Renal pelvis (tissue), 4 donors: ENCODE measurements around the gene EPHB4. TPM values are rescaled to one million over a fixed set of nuclear protein-coding genes. Genes with fewer than 3 reads are reported as not detected.
"Not testable (repeated sequence)": the region's sequence is repeated elsewhere in the genome, so short reads cannot be mapped to it uniquely, and the experiment has no call there.

Source experiments
- DNase-seq: peaks from one replicate; pipeline ENCODE4 v3.0.0-alpha.2; 2013
- polyA plus RNA-seq, 3 donors: library from polyadenylated mRNA; unstranded; fragments of 120-200 nt; gene quantifications; one replicate each; pipeline ENCODE4 v1.2.1, GENCODE V29; 2013; ENCODE audit not compliant: insufficient read length in 3 of 3

Gene EPHB4
- polyA plus RNA-seq, 3 donors: 93.3 to 102 (median 98.9) TPM

- no peak for DNase-seq
Measured at GRCh38 chr7:100794741-100795140, 32.6 kb downstream of the EPHB4 start.

DNA sequence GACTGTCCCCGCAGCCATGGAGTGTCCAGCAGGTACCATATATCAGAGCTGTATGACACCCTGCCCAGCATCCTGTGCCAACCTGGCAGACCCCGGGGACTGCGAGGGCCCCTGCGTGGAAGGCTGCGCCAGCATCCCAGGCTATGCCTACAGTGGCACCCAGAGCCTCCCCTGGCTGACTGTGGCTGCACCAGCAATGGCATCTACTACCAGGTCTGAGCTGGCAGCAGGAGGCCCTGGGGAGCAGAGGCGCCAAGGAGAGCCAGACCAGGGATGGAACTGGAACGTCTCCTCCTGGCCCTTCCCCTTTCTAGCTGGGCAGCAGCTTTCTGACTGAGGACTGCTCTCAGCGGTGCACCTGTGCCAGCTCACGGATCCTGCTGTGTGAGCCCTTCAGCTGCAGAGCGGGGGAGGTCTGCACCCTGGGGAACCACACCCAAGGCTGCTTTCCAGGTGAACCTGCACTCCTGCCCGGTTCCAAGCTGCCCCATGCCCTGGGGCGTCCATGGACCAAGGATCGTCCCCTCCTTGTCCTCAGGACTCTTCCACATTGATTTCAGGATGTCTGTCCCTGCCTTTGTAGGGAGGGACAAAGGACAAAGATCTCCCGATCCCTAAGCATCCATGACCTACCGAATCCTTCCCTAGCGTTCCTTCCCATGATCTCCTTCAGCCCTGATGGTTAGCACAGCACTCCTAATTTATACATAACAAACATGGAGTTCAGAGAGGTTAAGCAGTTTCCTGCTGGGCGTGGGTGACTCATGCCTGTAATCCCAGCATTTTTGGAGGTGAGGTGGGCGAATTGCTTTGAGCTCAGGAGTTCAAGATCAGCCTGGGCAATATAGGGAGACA is 33.3 kb downstream of the EPHB4 start:
- no peak for DNase-seq

GRCh38 chr7:100791881-100792666 is 35.2 kb downstream of the EPHB4 start:
- no peak for DNase-seq

DNA sequence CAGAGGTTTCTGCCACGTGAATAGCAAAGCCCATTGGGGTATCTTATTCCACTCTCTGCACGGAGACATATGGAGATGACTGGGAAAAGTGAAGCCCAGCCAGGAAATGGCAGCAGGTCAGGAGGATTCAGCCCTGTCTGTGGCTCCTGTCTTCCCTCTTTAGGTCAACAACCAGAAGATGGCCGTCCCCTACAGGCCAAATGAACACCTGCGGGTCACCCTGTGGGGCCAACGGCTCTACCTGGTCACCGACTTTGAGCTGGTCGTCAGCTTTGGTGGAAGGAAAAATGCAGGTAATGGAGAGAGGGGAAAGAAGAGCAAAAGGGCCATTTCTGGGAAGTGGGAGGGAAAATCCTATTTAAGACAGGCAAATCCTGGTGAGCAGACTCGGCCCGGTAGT is 38.3 kb downstream of the EPHB4 start:
- DNase-seq: no peak

DNA sequence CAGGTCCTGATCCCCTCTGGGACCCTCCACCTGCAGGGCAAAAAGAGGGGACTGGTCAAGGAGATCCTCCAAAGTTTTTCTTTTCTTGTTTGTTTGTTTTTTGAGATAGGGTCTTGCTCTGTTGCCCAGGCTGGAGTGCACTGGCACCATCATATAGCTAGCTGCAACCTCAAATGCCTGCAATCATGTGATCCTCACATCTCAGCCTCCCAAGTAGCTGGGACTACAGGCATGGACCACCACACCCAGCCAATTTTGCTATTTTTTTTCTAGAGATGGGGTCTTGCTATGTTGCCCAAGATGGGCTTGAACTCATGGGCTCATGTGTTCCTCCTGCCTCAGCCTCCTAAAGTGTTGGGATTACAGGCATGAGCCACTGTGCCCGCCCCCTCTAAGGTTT is 41.0 kb downstream of the EPHB4 start:
- no peak for DNase-seq

DNA sequence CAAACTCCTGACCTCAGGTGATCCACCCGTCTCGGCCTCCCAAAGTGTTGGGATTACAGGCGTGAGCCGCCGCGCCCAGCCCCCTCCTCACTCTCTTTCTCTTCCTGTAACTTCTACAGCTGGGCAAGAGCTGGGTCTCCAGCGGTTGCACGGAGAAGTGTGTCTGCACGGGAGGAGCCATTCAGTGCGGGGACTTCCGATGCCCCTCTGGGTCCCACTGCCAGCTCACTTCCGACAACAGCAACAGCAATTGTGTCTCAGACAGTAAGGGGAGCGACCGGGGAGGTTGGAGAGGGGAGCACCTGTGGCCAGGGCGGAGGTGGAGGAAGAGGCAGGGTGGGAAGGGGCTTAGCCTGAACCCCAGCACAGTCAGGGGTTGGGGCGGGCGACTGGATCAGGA is 41.4 kb downstream of the EPHB4 start:
- DNase-seq: no peak

GRCh38 chr7:100783804-100784203 is 43.5 kb downstream of the EPHB4 start:
- no peak for DNase-seq

DNA sequence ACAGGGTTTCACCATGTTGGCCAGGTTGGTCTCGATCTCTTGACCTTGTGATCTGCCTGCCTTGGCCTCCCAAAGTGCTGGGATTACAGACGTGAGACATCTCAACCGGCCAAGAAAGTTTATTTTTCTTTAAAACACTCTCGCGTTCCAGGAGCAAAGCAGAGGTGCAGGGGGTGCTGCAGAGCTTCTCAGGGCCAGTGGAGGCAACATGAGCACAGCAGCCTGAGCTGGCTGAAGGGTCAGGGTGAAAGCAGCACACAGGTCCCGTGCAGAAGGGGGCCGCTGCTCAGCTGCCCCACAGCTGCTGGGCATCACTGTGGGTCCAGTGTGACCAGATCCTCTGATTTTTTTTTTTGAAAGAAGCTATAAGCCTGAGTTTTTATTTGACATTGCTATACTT is 46.1 kb downstream of the EPHB4 start:
- no peak for DNase-seq

GRCh38 chr7:100779359-100779758 is 48.0 kb downstream of the EPHB4 start:
- no peak for DNase-seq

DNA sequence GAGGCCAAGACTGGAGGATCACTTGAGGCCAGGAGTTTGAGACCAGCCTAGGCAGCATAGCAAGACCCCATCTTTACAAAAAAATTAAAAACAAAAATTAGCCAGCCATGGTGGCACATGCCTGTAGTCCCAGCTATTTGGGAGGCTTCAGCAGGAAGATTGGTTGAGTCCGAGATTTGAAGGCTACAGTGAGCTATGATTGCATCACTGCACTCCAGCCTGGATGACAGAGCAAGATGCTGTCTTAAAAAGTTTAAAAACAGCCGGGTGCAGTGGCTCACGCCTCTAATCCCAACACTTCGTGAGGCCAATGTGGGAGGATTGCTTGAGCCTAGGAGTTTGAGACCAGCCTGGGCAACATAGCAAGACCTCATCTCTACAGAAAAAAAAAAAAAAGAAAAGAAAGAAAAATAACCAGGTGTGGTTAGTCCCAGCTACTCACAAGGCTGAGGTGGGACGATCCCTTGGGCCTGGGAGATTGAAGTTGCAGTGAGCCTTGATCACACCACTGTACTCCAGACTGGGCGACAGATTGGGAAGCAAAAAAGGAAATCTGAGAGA is 49.2 kb downstream of the EPHB4 start:
- no peak for DNase-seq

DNA sequence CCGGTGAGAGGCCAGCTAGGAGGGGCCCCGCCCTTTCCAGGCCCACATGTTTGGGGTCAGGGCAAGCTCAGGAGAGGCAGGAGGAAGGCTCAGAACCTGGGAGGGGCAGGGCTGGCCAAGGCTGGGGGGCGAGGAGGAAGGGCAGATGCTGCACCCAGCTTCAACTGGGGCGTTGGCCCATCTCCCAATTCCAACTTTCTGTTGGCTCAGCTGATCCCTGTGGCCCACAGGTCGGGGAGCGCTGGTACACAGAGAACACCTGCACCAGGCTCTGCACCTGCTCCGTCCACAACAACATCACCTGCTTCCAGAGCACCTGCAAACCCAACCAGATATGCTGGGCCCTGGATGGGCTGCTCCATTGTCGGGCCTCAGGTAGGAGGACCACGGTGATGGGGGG is 53.8 kb downstream of the EPHB4 start:
- no peak for DNase-seq

DNA sequence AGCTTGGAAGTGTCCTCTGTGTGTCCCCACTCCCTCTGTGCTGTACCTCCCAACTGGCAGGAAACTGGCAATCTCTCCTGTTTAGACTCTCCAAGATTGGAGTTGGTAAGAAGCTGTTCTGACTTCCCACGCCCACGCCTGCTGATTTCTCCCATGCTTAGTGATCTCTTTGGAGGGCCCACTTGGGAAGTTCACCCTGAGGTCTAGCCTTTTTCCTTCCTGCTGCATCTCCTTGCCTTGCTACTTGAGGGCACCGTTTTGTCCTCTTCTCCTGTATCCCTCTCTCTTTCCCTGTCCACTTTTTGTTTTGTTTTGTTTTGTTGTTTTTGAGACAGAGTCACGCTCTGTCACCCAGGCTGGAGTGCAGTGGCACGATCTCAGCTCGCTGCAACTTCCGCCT is 58.5 kb downstream of the EPHB4 start:
- no peak for DNase-seq

GRCh38 chr7:100765250-100765649 is 62.1 kb downstream of the EPHB4 start:
- DNase-seq: no peak

- no peak for DNase-seq
Measured at GRCh38 chr7:100764841-100765240, 62.5 kb downstream of the EPHB4 start.

GRCh38 chr7:100763556-100764140 is 63.7 kb downstream of the EPHB4 start:
- no peak for DNase-seq

- DNase-seq: not testable (repeated sequence)
Measured at GRCh38 chr7:100762841-100763240, 64.5 kb downstream of the EPHB4 start.

DNA sequence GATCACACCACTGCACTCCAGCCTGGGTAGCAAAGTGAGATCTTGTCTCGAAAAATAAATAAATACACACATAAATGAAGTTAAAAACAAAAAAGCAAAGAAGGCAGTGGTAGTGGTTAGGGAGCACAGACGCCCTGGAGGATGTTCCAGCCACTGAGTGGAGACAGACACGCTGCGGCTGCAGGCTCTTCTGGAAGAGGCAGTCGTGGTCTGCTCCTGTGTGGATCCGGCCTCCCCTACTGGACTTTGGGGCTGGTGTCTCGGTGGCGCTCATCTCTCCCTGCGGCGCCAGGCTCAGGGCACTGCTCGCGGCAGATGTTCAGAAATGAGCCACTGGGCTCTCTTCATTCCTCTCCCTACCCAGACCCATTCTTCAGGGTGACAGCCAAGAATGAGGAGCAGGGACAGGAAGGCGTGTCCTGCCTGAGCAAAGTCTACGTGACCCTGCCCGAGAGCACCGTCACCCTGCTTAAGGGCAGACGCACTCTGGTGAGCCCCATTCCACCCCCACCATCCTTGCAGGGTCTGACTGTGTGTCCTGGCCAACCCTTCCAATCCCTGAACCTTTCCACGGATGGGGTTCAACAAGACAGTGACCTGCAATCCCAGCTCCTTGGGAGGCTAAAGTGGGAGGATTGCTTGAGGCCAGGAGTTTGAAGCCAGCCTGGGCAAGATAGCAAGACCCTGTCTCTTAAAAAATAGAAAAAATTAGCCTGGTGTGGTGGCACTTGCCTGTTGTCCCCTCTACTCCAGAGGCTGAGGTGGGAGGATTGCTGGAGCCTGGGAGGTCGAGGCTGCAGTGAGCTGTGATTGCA is 67.8 kb downstream of the EPHB4 start:
- DNase-seq: no peak

DNA sequence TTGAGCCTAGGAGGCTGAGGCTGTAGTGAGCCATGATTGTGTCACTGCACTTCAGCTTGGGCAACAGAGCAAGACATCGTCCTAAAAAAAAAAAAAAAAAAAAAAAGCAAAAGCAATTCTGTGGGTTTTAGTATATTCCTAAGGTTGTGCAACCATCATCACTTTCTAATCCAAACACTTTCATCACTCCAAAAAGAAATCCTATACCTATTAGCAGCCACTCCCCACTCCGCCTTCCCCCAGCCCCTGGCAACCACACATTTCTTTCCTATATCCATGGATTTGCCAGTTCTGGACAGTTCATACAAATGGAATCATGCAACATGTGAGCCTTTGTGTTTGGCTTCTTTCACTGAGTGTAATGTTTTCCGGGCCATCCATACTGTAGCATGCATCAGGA is 73.6 kb downstream of the EPHB4 start:
- no peak for DNase-seq

DNA sequence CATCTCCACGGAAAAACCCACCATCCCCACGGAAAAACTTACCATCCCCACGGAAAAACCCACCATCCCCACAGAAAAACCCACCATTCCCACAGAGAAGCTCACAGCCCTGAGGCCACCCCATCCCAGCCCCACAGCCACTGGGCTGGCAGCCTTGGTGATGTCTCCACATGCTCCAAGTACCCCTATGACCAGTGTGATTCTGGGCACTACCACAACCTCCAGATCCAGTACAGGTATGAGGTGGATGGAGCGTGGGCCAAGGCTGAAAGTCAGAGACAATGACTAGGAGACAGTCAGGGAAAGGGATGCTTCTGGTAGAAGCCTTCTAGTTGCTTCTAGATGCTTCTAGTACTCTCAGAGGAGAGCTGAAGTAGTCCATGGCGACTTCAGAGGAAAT is 74.3 kb downstream of the EPHB4 start:
- DNase-seq: no peak
